Neural cell (in vitro differentiated cells): ENCODE data around the gene UVRAG.

ENCODE experiments used
- CTCF ChIP-seq: fragments of 450-650 bp; IDR thresholded peaks from 2 replicates; pipeline ENCODE4 v1.5.1; 2014; ENCODE audit warnings: antibody characterized with exemption, mild to moderate bottlenecking, moderate library complexity; ENCODE audit not compliant: poor library complexity, severe bottlenecking
- EP300 ChIP-seq: fragments of 450-650 bp; conservative IDR thresholded peaks from 2 replicates; pipeline ENCODE4 v1.6.1; 2014; ENCODE audit warnings: antibody characterized with exemption, mild to moderate bottlenecking, moderate library complexity; ENCODE audit not compliant: poor library complexity, severe bottlenecking
- SMC3 ChIP-seq: fragments of 450-650 bp; conservative IDR thresholded peaks from 2 replicates; pipeline ENCODE4 v1.6.1; 2014; ENCODE audit warnings: antibody characterized with exemption, mild to moderate bottlenecking, moderate library complexity; ENCODE audit not compliant: poor library complexity

DNA sequence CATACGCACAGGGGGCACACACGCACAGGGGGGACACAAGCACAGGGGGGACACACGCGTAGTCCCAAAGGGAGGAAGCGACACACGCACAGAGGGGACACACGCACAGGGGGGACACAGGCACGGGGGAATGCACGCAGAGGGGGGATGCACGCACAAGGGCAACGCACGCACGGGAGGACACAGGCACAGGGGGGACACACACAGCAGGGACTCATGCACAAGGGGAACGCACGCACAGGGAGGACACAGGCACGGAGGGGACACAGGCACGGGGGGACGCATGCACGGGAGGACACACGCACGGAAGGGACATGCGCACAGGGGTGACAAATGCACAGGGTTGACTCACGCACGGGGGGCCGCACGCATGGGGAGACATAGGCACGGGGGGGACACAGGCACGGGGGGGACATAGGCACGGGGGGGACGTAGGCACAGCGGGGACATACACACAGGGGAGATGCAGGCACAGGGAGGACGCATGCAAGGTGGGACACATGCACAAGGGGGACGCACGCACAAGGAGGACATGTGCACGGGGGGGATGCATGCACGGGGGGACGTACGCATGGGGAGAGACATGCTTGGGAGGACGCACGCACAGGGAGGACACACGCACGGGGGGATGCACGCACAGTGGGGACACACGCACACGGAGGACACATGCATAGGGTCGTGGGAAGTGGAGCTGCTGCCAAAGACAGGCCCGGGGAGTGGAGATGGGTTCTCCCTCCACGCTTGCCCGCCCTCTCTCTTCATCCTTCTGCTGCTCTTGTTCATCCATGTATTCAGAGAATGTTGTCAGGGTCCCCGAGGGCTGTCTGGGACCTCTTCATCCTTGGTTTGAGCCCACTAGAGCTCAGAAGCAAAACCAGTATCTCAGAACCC lies 350.1 kb downstream of the UVRAG start:
- TF ChIP-seq CTCF: no peak
- no peak for TF ChIP-seq SMC3
- TF ChIP-seq EP300: no peak
